NCI-H187 treated with DMSO at 0.1 percent for 48 hours (cell line): ENCODE data around the gene NTNG1.

Experiments
- DNase-seq: peaks from one replicate; lab custom pipeline; 2025; lab: John Stamatoyannopoulos, UW

NTNG1 gene

DNA sequence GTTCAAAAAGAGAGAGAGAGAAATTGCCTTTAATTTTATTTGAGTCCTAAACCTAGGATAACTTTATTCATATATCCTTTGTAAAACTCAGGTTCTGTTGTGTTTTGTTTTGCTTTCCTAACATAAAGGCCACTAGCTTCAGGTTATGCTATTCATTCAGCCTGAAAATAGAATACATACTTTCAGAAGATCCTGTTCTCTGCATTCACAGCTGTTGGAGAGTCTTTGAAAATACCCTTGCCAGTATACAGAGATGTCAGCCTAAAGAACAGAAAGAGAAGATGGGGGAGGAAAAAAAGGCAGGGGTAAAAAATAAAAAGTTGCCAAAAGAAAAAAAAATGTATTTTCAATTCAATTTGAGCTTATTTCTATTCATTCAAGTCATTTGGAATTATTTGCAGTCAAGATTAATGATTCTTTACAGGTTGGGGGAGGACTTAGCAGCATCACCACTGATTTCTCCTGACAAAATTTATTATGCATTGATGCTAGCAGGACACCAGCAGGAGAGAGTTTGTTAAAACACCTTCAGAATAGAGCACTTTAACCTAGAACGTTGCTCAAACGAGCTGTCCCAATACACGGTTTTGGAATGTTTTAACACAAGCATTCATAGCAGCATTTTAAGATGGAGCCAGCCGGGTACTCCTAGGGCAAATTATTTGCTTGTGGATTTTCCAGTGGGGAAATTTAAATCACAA is 318.5 kb downstream of the NTNG1 start:
- no peak for DNase-seq

DNA sequence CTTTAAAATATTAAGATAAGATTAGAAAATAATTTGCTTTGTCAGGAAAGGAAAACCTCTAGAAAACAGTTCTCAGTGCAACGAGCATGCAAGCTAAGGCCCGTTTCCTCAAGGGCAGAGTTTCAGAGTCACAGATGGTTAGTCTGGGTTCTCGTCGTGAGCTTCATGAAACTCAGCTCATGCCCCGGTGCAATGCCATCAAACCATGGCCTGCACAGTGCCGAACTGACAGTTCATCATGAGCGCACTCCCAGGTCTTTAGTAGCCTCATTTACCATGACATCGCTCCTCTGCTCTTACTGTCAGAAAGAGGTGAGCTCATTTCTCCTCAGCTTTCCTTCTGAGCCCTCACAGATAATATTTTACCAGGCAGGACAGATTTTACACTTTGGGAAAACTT is 319.2 kb downstream of the NTNG1 start:
- no peak for DNase-seq

- no peak for DNase-seq
Observed at GRCh38 chr1:107464827-107465226, 324.0 kb downstream of the NTNG1 start.

- DNase-seq = no peak
Observed at GRCh38 chr1:107467286-107467685, 326.4 kb downstream of the NTNG1 start.

- no peak for DNase-seq
Observed at GRCh38 chr1:107467811-107468210, 327.0 kb downstream of the NTNG1 start.

- DNase-seq = no peak
Observed at GRCh38 chr1:107473065-107473464, 332.2 kb downstream of the NTNG1 start.

DNA sequence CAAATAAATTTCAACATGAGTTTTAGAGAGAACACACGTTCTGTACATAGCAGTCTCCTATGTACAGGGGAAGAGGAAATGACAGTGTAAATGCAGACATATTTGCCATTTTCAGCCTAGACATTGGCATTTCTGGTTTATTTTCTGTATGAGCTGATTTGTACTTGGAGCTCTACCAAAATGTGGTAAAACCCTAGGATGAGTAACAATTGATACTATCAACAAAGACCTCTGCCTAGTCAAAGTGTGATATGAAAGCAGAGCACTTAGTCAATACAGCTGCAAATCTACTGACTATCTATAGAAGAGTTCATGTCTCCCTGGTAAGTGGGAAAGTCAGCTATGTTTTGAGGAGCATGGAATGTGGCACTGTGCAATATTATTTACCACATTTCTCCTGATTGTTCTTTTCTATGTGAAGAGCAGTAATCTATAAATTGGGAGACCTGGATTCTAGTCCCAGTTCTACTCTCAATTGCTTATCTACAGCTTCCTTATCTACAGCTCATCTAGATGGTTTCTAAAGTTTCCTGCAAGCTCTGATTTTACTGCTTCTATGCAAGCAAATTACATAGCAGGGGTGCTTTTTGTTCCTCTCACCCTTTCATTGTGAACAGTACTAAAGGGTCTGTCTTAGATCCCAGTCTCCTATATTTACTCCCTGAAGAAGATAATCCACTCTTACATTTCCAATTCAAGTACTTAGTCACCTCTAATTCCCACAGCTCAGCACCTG is 334.2 kb downstream of the NTNG1 start:
- no peak for DNase-seq

- DNase-seq = no peak
Observed at GRCh38 chr1:107477233-107477632, 336.4 kb downstream of the NTNG1 start.

DNA sequence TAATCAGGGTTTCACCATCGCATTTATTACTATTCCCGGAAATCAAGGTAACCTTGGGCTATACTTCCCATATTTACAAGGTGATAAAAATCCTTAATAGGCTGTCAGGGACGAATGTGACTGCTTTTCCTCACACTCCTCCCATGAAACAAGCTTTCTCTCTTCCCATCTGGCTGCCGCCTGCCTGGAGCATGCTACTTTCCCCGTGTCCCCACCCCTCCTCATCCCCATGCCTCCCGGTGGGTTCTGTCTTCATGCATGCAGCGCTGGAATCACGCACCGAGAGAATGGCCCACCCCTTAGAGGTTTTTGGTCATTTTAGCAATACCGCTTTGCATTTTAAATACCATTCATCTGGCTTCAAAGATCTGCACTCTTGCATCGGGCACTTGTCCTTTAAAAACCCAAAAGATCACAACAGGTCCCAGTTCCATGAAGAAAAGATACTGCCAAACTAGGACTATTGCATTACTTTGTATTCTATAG is 339.1 kb downstream of the NTNG1 start:
- DNase-seq = no peak

DNA sequence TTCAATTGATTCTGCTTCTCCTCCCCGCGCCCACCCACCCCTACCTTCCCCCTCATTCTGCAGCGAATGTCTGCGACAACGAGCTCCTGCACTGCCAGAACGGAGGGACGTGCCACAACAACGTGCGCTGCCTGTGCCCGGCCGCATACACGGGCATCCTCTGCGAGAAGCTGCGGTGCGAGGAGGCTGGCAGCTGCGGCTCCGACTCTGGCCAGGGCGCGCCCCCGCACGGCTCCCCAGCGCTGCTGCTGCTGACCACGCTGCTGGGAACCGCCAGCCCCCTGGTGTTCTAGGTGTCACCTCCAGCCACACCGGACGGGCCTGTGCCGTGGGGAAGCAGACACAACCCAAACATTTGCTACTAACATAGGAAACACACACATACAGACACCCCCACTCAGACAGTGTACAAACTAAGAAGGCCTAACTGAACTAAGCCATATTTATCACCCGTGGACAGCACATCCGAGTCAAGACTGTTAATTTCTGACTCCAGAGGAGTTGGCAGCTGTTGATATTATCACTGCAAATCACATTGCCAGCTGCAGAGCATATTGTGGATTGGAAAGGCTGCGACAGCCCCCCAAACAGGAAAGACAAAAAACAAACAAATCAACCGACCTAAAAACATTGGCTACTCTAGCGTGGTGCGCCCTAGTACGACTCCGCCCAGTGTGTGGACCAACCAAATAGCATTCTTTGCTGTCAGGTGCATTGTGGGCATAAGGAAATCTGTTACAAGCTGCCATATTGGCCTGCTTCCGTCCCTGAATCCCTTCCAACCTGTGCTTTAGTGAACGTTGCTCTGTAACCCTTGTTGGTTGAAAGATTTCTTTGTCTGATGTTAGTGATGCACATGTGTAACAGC is 339.9 kb downstream of the NTNG1 start:
- no peak for DNase-seq

DNA sequence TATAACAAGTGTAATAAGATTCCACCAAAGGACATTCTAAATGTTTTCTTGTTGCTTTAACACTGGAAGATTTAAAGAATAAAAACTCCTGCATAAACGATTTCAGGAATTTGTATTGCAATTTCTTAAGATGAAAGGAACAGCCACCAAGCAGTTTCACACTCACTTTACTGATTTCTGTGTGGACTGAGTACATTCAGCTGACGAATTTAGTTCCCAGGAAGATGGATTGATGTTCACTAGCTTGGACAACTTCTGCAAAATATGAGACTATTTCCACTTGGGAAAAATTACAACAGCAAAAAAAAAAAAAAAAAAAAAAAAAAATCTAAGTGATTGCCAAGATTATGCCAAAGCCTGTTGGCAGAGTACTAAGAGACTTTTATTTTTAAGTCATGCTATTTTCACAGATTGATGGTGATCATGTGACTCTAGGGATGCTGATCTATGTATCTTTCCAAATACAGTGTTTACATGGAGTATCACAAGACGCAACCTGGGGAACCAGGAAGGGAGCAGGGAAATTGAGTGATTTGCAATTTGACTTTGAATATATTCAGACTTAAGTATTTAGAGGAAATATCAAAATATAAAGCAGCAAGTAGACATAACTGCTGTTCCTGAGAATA is 341.0 kb downstream of the NTNG1 start:
- no peak for DNase-seq

DNA sequence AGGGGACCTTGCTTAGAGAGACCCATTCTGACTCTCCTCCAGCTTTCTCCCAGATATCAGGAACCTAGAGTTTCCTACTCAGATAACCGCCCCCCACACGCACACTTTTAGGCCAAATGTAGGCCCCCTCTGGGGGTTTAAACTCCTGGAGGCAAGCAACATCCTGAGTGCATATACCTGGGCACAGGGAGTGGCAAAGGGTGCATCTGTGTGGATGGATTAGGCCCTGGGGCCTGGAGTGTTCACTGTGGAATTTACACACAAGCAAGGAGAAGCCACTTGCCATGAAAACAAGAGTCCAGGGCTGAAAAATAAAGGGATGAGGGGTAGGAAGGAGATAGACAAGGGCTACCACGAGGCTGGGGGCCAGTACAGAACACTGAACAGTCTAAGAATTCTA is 343.1 kb downstream of the NTNG1 start:
- DNase-seq = no peak

GRCh38 chr1:107486349-107486748 is 345.5 kb downstream of the NTNG1 start:
- no peak for DNase-seq

DNA sequence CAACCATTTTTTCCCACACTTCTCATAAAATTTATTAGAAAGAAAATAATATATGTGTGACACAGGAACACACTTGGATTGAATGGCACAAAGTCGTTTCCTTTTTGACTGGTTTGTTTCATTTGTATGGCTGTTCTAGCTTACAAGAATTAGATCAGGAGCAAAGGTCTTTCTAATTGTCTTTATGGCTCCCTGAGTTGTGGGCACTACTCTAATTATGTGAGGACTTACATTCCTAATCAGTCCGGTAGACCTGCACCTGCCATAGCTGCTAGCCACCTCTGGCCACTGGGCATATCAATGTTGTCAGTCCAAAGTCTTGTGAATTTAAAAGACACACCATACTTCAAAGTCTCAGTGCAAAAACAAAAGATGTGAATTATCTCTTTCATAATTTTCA is 346.7 kb downstream of the NTNG1 start:
- DNase-seq = no peak

DNA sequence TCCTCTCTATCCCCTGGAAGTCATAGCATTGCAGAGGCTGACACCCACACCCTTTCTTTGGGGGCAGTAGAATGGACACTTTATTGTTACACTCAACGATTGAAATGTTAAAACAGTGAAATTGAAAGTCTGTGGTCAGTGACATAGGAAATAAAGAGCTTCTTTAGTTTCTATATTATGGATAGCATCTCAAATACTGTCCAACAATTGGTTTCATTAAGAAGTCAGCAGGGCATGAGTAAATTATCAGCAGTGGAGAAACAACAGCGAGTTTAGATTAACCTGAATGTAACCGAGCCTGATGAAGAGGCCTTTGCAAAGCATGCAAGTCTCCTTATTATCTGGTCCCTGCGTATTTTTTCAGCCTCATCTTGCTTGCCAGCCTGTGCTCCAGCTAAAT is 350.7 kb downstream of the NTNG1 start:
- DNase-seq = no peak

- DNase-seq = no peak
Observed at GRCh38 chr1:107493111-107493716, 352.4 kb downstream of the NTNG1 start.

DNA sequence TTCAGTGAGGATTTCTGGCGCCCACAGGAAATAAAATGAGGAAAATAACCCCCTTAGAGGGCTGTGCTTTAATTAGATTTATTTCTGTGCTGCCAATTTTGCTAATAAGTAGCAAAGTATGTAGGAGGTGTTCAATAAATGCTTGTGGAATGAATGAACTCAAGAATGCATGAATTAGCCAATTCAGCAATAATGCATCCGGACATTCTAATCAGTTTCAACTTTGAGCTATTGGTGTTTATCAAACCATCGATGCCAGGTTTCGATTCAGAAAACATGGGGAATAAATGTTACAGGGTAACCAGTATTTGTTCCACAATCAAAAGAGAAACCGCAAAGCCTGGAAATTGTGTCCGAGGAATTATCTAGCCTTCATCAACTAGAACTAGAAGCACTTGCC is 353.2 kb downstream of the NTNG1 start:
- no peak for DNase-seq

DNA sequence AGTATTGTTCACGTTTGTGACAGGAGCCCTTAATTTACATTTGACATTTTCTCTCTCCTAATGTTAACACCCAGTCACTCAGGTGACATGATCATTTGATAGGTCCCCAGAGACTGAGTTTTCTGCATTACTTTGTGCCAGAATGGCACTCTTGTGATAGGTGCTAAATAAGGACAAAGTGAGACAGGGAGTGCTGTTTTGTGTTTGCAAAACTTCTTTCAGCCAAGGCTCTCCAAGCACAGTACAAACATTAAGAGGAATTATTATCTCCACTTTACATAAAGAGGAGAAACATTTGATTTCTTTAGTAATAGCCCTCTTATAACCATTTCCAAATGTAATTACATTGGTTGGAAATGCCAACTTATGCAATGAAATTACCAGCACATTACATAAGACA is 355.2 kb downstream of the NTNG1 start:
- no peak for DNase-seq

- no peak for DNase-seq
Observed at GRCh38 chr1:107499139-107499744, 358.4 kb downstream of the NTNG1 start.

- DNase-seq = no peak
Observed at GRCh38 chr1:107501081-107501605, 360.3 kb downstream of the NTNG1 start.

DNA sequence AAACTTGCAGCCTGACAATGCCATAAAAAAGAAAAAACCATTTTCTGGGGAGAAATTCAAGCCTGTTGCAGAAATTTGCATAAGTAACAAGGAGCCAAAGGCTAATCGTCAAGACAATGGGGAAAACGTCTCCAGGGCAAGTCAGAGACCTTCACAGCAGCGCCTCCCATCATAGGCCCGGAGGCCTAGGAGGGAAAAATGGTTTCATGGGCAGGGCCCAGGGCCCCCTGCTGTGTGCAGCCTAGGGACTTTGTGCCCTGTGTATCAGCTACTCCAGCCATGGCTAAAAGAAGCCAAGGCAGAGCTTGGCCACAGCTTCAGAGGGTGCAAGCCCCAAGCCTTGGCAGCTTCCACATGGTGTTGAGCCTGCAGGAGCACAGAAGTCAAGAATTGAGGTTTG is 369.5 kb downstream of the NTNG1 start:
- no peak for DNase-seq
